WTC11 (cell line): ENCODE measurements around the gene YTHDC1. TPM values are rescaled to one million over a fixed set of nuclear protein-coding genes. Genes with fewer than 3 reads are reported as not detected.

Experiments used
- ATAC-seq: fragments of 200-7000 bp; cut with Tn5 transposase; 2 replicates; pipeline ENCODE4 v1.10.0; 2021; ENCODE audit warnings: mild to moderate bottlenecking, moderate library complexity
- CTCF ChIA-PET: fragments of 300-600 bp; sonication (Branson Sonifier 250); formaldehyde crosslinking; loops from one replicate; lab custom pipeline; 2021; ENCODE audit warnings: antibody characterized with exemption; lab: Charles Lee
- POLR2A ChIA-PET: fragments of 350-600 bp; sonication (Branson Sonifier 250); formaldehyde crosslinking; loops from one replicate; lab custom pipeline; 2021; ENCODE audit warnings: antibody characterized with exemption; lab: Charles Lee
- DNase-seq: peaks from one replicate; pipeline ENCODE4 v3.0.0; 2021; ENCODE audit warnings: low spot score
- H3K27ac Mint-ChIP-seq: 2 replicates; pipeline ENCODE4 v1.8.0; 2021; ENCODE audit warnings: mixed read lengths
- H3K27me3 Mint-ChIP-seq: 2 replicates; pipeline ENCODE4 v1.8.0; 2021; ENCODE audit warnings: low read depth, mild to moderate bottlenecking, moderate library complexity, mixed read lengths
- H3K36me3 Mint-ChIP-seq: 2 replicates; pipeline ENCODE4 v1.8.0; 2021; ENCODE audit warnings: mixed read lengths
- H3K4me1 Mint-ChIP-seq: 2 replicates; pipeline ENCODE4 v1.8.0; 2022; ENCODE audit warnings: mixed read lengths
- H3K4me3 Mint-ChIP-seq: 2 replicates; pipeline ENCODE4 v1.8.0; 2021; ENCODE audit warnings: mild to moderate bottlenecking, moderate library complexity, mixed read lengths
- H3K9me3 Mint-ChIP-seq: 2 replicates; pipeline ENCODE4 v1.8.0; 2021; ENCODE audit warnings: mixed read lengths
- ATF1 ChIP-seq: sonication (generic); formaldehyde crosslinking; IDR thresholded peaks from 2 replicates; pipeline ENCODE4 v1.8.1; 2023; ENCODE audit warnings: mild to moderate bottlenecking, moderate library complexity, missing genetic modification reagents
- E2F1 ChIP-seq: sonication (generic); formaldehyde crosslinking; IDR thresholded peaks from 2 replicates; pipeline ENCODE4 v1.8.0; 2022; ENCODE audit warnings: mild to moderate bottlenecking, missing genetic modification reagents
- EMX1 ChIP-seq: fragments of 250-450 bp; sonication (Bioruptor Pico); IDR thresholded peaks from 2 replicates; pipeline ENCODE4 v1.8.0; 2021; ENCODE audit warnings: mild to moderate bottlenecking
- GABPB1 ChIP-seq: sonication (generic); formaldehyde crosslinking; IDR thresholded peaks from 2 replicates; pipeline ENCODE4 v1.8.1; 2023; ENCODE audit warnings: mild to moderate bottlenecking, missing genetic modification reagents
- JAZF1 ChIP-seq: fragments of 250-450 bp; sonication (Bioruptor Pico); IDR thresholded peaks from 2 replicates; pipeline ENCODE4 v1.9.0; 2021; ENCODE audit warnings: moderate library complexity, mild to moderate bottlenecking, inconsistent platforms
- MAX ChIP-seq: sonication (generic); formaldehyde crosslinking; IDR thresholded peaks from 2 replicates; pipeline ENCODE4 v1.8.0; 2022; ENCODE audit warnings: mild to moderate bottlenecking, missing genetic modification reagents
- NR1H2 ChIP-seq: sonication (generic); formaldehyde crosslinking; IDR thresholded peaks from 2 replicates; pipeline ENCODE4 v1.9.0; 2021; ENCODE audit warnings: mild to moderate bottlenecking, moderate library complexity, missing genetic modification reagents
- SMAD4 ChIP-seq: sonication (generic); formaldehyde crosslinking; IDR thresholded peaks from 2 replicates; pipeline ENCODE4 v1.8.0; 2022; ENCODE audit warnings: mild to moderate bottlenecking, missing genetic modification reagents
- TEAD4 ChIP-seq: sonication (generic); formaldehyde crosslinking; IDR thresholded peaks from 2 replicates; pipeline ENCODE4 v1.8.0; 2022; ENCODE audit warnings: mild to moderate bottlenecking, missing genetic modification reagents
- USF2 ChIP-seq: sonication (generic); formaldehyde crosslinking; IDR thresholded peaks from 2 replicates; pipeline ENCODE4 v1.8.1; 2023; ENCODE audit warnings: mild to moderate bottlenecking, missing genetic modification reagents, moderate library complexity
- ZMAT4 ChIP-seq: fragments of 250-450 bp; sonication (Bioruptor Pico); IDR thresholded peaks from 2 replicates; pipeline ENCODE4 v1.9.0; 2021; ENCODE audit warnings: mild to moderate bottlenecking
- ZNF121 ChIP-seq: sonication (generic); formaldehyde crosslinking; IDR thresholded peaks from 2 replicates; pipeline ENCODE4 v1.8.0; 2023; ENCODE audit warnings: missing genetic modification reagents
- ZNF138 ChIP-seq: sonication (generic); formaldehyde crosslinking; conservative IDR thresholded peaks from 2 replicates; pipeline ENCODE4 v1.8.1; 2022; ENCODE audit warnings: mild to moderate bottlenecking, moderate library complexity, missing genetic modification reagents
- ZNF281 ChIP-seq: sonication (generic); formaldehyde crosslinking; IDR thresholded peaks from 2 replicates; pipeline ENCODE4 v1.8.0; 2023; ENCODE audit warnings: mild to moderate bottlenecking, missing genetic modification reagents
- ZNF425 ChIP-seq: fragments of 250-450 bp; sonication (Bioruptor Pico); conservative IDR thresholded peaks from 2 replicates; pipeline ENCODE4 v1.9.0; 2021; ENCODE audit warnings: mild to moderate bottlenecking
- ZSCAN18 ChIP-seq: fragments of 250-450 bp; sonication (Bioruptor Pico); IDR thresholded peaks from 2 replicates; pipeline ENCODE4 v2.1.2; 2022; ENCODE audit warnings: mild to moderate bottlenecking, moderate library complexity
- total RNA-seq: library from RNA; stranded (reverse); gene quantifications from 3 replicates; pipeline ENCODE4 v1.2.3, GENCODE V29; 2021

The YTHDC1 gene
- total RNA-seq, 1 experiment from 2014 or later: 118 TPM

- no peak for TF ChIP-seq ZNF425 (CRISPR knock-in tag)
- no peak for TF ChIP-seq MAX (CRISPR knock-in tag)
- no peak for TF ChIP-seq SMAD4
- no peak for TF ChIP-seq ZSCAN18 (CRISPR knock-in tag)
- no peak for TF ChIP-seq USF2 (CRISPR knock-in tag)
- TF ChIP-seq ZMAT4 (CRISPR knock-in tag): no peak
- no peak for TF ChIP-seq TEAD4
Measured at GRCh38 chr4:68360231-68360968, 10.5 kb upstream of the YTHDC1 start (continued).

GRCh38 chr4:68359508-68359907 lies 9.6 kb upstream of the YTHDC1 start:
- H3K27me3 Mint-ChIP-seq: peaks cover 21% of the 10 kb centered on the region
- ChIA-PET POLR2A (interaction anchor here (0.6 kb wide), 1 partner anchor 9 kb away, joined by 3 read pairs; no protein-coding TSS in a partner anchor), CTCF (no interaction called here)
- H3K4me3 Mint-ChIP-seq: no peak overlapping the region
- peaks cover 5% of the 10 kb centered on the region for H3K36me3 Mint-ChIP-seq
- TF ChIP-seq ZNF138 (CRISPR knock-in tag) (no peak), ZNF121 (CRISPR knock-in tag) (no peak), NR1H2 (CRISPR knock-in tag) (no peak), GABPB1 (CRISPR knock-in tag) (no peak), EMX1 (CRISPR knock-in tag) (no peak), JAZF1 (no peak), E2F1 (no peak), ATF1 (CRISPR knock-in tag) (no peak), ZNF281 (no peak)
- DNase-seq (no peak), ATAC-seq (no peak)
- H3K9me3 Mint-ChIP-seq: peaks cover 11% of the 10 kb centered on the region
- H3K4me1 Mint-ChIP-seq: no peaks in the 10 kb centered on the region
- no peak overlapping the region for H3K27ac Mint-ChIP-seq
